ENCODE data around the gene ADAMTS13.

ADAMTS13 gene

GRCh38 chr9:133487331-133487725 is 65.2 kb downstream of the ADAMTS13 start:
- in situ Hi-C loops (cut with MboI; ENCODE audit: low sequenced_read_pairs): loop anchor here (10.0 kb wide), 1 partner anchor 303 kb away; no protein-coding TSS in a partner anchor

GRCh38 chr9:133488686-133489252 is 66.6 kb downstream of the ADAMTS13 start:
- in situ Hi-C loops (cut with MboI; ENCODE audit: low sequenced_read_pairs): loop anchor here (10.0 kb wide), 1 partner anchor 304 kb away; no protein-coding TSS in a partner anchor

DNA sequence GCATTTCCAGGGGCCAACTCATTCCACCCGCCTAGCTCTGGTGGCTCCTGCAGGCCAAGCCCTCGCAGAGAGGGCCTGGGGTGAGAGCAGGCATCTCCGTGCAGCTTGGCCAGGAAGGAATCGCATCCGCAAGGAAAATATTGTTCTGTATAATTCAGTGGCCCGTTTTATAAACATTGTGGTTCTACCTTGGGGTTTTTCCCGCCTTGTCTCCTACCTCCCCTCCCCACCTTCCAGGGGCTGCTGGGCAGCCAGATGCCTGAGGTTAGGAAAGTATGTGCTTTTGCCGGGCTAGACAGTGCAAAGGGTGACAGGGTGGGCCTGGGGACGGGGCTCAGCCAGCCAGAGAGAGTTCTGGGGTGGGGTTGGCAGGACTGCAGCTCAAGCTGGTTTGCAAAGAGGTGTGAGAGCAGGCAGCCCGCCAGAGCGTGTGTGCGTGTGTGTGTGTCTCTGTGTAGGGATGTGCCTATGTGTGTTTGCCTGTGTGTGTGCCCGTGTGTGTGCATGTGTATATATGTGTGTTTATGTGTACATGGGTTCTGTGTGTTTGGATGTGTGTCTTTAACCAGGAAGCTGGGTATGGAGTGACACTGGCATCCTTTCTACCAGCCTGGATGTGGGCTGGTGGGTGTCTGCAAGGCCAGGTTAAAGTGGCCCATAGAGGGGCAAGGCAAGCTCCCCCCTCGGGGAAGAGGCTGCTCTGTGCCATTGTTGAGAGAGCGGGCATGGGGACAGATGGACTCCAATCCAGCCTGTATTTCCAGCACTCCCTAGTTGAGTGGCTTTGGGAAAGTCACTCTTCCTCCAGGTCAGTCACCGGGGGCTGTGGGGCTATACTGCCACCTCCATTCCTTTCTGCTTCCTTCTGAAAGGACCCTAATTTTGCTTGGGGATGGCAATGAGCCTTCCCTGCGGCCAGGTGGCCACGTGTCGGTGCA is 67.4 kb downstream of the ADAMTS13 start:
- in situ Hi-C loops (cut with MboI; ENCODE audit: low sequenced_read_pairs): loop anchor here (10.0 kb wide), 1 partner anchor 305 kb away; no protein-coding TSS in a partner anchor

GRCh38 chr9:133490201-133490681 is 68.1 kb downstream of the ADAMTS13 start:
- in situ Hi-C loops (cut with MboI; ENCODE audit: low sequenced_read_pairs): no loop called here

GRCh38 chr9:133490865-133491655 is 68.9 kb downstream of the ADAMTS13 start:
- in situ Hi-C loops (cut with MboI; ENCODE audit: low sequenced_read_pairs): no loop called here

GRCh38 chr9:133491656-133491925 is 69.4 kb downstream of the ADAMTS13 start:
- in situ Hi-C loops (cut with MboI; ENCODE audit: low sequenced_read_pairs): no loop called here

DNA sequence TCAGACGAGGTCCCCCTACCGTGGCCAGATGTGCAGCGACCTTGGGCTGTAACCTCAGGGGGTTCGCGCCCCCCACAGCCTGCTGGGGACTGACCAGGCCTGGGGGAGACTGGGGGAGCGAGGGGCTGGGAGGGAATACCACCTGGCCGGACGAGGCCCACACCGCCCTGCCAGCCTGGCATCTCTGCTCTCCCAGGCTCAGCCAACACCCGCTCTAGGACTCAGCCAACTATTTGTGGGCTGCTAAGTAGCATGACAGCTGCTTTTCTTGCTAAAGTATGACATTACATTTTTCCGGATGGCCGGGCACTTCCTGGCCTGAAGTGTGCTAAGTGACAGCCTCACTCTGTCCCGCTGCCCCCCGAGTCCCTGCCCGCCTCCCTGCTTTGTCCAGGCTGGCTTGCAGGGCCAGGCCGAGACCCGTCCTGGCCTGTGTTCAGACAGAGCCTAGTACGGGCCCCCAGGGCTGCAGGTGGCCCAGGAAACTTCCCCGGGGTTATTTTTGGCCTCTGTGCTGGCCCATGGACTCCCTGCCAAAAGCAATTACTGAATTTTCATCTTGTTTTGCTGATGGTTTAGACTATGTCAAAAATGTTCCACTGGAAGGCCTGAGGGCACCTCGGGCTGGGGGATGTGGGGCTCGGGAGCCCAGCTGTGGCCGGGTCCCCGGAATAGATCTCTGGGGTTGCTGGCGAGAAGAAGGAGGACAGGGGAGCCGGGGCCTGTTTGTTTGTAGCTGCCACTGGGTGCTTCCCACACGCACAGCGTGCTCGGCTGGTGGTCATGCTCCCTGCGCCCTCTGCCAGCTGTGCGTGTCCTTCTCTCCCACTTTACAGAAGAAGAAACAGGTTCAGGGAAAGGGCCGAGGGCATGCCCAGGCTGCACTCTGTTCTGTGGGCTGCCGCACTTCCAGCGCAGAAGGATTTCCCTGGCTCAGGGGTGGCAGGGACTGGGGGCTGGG is 70.2 kb downstream of the ADAMTS13 start:
- in situ Hi-C loops (cut with MboI; ENCODE audit: low sequenced_read_pairs): no loop called here

DNA sequence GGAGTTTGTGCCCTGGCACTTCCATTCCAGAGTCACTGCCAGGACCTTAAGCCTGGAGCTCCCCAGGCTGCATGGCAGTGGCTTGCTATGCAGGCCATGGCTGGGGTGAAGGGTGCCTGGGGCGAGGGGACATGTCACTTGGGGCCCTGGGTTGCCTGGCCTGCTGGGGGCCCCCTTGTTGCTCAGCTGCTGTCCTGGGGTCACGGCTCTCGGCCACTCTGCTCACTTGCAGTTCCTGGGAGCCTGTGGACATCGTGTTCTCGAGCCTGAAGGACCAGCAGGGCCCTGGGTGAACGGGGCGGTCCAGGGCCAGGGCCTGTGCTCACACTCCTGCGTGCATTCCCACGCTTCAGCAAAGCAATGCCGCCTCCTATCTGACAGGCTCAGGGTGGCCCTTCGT is 71.3 kb downstream of the ADAMTS13 start:
- in situ Hi-C loops (cut with MboI; ENCODE audit: low sequenced_read_pairs): no loop called here

DNA sequence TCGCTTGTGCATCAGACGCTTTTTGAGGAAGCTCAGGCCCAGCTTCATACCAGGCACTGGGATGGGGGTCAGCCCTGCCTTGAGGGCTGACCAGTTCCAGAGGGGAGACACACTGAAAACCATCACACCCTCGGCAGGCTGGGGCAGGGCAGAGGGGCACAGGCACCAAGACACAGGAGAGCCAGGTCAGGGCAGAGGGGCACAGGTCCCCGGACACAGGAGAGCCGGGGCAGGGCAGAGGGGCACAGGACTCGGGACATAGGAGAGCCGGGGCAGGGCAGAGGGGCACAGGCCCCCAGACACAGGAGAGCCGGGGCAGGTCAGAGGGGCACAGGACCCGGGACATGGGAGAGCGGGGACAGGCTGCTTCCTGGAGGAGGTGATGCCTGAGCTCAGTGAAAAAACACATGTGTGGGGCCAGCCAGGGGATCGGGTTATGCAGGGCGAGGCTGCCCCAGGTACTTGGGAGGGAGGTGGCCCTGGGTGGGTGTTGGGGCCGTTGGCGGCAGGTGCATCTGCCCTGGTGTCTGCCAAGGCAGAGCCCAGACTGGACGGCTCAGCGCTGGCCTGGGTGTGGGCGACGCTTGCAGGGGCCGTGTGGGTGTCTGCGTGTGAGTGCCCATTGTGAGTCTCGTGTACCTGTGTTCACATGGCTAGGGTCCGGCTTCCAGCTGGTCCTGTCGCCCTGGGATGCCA is 71.8 kb downstream of the ADAMTS13 start:
- in situ Hi-C loops (cut with MboI; ENCODE audit: low sequenced_read_pairs): no loop called here

DNA sequence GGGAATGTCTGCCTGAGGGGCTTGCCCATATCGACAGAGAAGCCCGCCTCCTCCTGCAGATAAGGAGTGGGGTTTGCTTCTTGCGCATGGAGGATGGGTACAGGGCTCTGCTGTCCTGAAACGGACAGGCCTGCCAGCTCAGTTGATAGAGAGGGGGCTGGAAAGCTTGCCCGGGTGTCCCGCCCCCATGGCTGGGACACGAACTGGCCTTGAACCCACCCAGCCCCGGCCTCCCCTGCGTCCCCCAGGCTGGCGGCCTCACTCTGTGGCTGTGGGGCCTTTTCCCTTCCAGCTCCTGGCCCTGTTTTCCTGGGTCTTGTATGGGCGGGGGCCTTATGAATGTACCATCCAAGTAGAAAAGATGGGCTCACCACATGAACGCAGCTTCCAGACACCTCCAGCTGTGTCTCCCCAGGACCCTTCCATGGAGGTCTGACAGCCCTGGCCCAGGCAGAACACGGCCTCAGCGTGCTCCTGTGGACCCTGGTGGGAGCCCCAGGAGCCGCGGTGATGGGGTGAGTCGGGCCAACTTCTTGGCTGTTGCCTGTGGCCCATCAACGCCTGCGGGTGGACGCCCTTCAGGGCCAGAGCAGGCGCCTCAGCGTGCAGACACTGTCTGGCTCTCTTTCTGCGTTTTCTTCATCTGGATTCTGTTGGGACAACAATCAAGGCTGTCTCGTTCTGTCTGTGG is 72.6 kb downstream of the ADAMTS13 start:
- in situ Hi-C loops (cut with MboI; ENCODE audit: low sequenced_read_pairs): no loop called here

DNA sequence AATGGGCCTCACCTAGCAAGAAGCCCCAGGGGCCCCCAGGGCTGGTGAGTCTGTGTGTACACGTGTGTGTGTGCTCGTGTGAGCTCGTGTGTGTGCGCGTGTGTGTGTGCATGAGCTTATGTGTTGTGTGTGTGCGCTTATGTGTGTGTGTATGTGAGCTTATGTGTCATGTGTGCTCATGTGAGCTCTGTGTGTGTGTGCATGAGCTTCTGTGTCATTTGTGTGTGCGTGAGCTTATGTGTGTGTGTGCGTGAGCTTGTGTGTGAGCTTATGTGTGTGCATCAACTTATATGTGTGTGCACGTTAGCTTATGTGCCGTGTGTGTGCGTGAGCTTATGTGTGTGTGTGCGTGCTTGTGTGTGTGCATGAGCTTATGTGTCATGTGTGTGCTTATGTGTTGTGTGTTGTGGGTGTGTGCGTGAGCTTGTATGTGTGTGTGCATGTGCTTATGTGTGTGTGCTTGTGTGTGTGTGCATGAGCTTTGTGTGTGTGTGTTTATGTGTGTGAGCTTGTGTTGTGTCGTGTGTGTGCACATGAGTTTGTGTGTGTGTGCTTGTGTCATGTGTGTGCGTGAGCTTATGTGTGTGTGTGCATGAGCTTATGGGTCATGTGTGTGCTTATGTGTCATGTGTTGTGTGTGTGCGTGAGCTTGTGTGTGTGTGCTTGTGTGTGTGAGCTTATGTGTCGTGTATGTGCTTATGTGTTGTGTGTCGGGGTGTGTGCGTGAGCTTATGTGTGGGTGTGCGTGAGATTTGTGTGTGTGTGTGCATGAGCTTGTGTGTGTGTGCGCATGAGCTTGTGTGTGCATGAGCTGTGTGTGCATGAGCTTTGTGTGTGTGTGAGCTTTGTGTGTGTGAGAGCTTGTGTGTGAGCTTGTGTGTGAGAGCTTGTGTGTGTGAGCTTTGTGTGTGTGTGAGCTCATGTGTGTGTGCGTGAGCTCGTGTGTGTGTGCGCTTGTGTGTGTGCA is 73.4 kb downstream of the ADAMTS13 start:
- in situ Hi-C loops (cut with MboI; ENCODE audit: low sequenced_read_pairs): no loop called here

DNA sequence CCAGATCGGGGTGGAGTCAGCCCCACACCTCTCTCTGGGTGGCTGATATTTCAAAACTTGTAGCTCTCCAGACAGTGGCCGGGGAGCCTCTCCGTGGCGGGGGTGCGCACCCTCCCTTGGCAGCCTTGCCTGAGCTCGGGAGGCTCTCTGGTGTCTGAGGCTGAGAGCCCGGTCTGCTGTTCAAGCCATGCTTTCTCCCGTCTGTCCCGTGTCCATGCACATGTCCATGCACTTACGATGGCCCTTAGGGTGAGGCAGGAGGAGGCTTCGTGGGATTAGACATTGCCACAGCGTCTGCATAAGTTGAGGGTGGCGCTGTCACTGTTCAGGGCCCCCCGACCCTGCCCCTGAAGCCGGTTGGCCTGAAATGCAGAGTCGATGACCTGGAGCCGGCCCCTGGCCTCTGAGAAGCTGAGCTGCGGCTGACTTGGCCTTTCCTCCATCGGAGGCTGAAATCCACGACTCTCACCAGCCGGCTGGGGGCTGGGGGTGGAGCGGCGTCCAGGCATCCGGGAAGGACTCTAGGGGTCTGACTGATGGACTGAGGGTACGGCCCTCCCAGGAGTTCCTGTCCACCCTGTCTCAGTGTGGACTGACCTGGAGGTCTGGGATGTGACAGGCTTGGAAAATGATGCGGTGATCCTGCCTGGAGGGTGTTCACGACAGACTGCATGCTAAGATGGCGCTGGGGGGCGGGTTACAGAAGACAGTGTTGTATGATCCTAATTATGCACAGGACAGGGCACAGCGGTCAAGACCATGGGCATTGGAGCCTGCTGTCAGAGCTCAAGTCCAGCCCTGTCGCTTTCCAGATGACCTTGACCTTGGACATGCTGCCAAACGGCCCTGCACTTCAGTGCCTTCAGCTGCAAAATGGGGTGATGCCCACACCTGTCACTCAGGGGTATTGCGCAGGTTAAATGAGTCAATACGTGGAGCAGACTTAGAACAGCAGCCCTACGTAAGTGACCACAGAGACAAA is 75.0 kb downstream of the ADAMTS13 start:
- in situ Hi-C loops (cut with MboI; ENCODE audit: low sequenced_read_pairs): no loop called here

DNA sequence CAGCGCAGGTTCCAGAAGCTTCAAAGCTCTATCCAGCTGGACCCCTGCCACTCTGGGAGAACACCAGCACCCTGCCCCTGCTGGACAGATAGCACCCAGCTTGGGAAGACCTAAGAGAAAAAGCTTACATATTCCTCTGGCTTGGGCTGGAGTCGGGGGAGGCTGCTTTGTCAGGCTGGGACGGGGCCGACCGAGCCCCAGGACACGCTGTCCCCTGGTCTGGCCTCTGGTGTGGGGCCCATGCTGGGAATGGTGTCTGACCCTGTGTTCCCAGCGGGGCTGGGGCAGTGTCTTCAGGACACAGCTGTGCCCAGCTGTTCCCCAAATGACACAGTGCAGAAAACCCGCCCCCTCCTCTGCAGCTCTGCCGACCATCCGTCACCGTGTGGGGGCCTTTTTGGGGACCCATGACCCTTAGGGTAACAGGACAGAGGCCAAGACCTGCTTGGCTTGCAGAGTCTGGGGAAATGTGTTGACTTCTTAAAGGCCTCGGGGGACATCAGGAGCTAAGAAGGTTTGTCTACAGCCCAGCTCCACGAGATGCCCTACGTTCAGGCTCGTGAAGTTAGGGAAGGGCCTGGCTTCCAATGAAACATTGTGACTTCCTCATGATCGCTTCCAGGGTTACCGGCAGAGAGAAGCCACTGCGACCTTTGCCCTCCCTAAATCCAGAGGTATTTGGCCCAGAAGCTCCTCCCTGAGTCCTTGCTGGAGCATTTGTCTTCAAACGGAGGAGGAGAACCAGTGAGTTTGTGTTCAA is 77.1 kb downstream of the ADAMTS13 start:
- in situ Hi-C loops (cut with MboI; ENCODE audit: low sequenced_read_pairs): no loop called here

- in situ Hi-C loops (cut with MboI; ENCODE audit: low sequenced_read_pairs): no loop called here
Observed at GRCh38 chr9:133499892-133500270, 77.7 kb downstream of the ADAMTS13 start.

- in situ Hi-C loops (cut with MboI; ENCODE audit: low sequenced_read_pairs): no loop called here
Observed at GRCh38 chr9:133502112-133502511, 79.9 kb downstream of the ADAMTS13 start.

GRCh38 chr9:133505186-133505830 is 83.1 kb downstream of the ADAMTS13 start:
- in situ Hi-C loops (cut with MboI; ENCODE audit: low sequenced_read_pairs): no loop called here

Measured in HL-60/S4 (cell line).